ENCODE data around the gene C19orf67. TPM values are rescaled to one million over a fixed set of nuclear protein-coding genes. Genes with fewer than 3 reads are reported as not detected.

Gene C19orf67
- total RNA-seq, 6 experiments from 2014 or later: not detected

GRCh38 chr19:14107581-14108461 lies 22.2 kb upstream of the C19orf67 start:
- no peak for DNase-seq
- H3K4me3 Mint-ChIP-seq: no peak overlapping the region
- H3K9me3 Mint-ChIP-seq: no peaks in the 10 kb centered on the region
- H3K27ac Mint-ChIP-seq: peak overlapping the region; percentile 64; the same call in 1 of the 2 replicates
- H3K4me1 Mint-ChIP-seq (ENCODE audit: low read depth): peaks cover 3% of the 10 kb centered on the region
- TF ChIP-seq, protein P1, sequence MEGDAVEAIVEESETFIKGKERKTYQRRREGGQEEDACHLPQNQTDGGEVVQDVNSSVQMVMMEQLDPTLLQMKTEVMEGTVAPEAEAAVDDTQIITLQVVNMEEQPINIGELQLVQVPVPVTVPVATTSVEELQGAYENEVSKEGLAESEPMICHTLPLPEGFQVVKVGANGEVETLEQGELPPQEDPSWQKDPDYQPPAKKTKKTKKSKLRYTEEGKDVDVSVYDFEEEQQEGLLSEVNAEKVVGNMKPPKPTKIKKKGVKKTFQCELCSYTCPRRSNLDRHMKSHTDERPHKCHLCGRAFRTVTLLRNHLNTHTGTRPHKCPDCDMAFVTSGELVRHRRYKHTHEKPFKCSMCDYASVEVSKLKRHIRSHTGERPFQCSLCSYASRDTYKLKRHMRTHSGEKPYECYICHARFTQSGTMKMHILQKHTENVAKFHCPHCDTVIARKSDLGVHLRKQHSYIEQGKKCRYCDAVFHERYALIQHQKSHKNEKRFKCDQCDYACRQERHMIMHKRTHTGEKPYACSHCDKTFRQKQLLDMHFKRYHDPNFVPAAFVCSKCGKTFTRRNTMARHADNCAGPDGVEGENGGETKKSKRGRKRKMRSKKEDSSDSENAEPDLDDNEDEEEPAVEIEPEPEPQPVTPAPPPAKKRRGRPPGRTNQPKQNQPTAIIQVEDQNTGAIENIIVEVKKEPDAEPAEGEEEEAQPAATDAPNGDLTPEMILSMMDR (IDR thresholded peaks at IDR 0.05): no peak
- H3K36me3 Mint-ChIP-seq (ENCODE audit: low read depth): peaks cover 4% of the 10 kb centered on the region; the same call in 1 of the 2 replicates
- H3K27me3 Mint-ChIP-seq (ENCODE audit: insufficient read depth): no peaks in the 10 kb centered on the region; the same call in 1 of the 2 replicates

DNA sequence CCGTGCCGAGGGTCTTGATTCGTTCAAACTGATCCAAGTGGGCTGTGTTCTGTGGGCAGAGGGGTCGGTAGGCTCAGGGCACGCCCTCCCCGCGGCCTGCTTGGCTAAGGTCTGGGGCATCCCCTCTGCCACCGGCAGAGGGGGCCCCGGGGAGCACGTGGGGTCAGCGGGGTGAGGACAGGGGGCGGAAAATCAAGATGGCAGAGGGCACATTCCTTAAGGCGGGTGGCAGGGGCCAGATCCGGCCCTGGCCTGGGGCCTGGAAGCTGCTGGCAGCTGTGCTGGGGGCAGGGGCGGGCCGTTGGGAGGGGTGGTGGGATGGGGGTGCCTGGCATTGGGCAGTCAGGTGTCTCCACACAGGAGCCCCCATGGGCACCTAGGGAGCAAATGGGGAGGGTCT lies 21.3 kb upstream of the C19orf67 start:
- DNase-seq: no peak
- H3K9me3 Mint-ChIP-seq: no peaks in the 10 kb centered on the region
- no peak overlapping the region for H3K4me3 Mint-ChIP-seq
- no peak overlapping the region for H3K27ac Mint-ChIP-seq
- TF ChIP-seq, protein P1 (IDR thresholded peaks at IDR 0.05): no peak
- H3K36me3 Mint-ChIP-seq (ENCODE audit: low read depth): peaks cover 4% of the 10 kb centered on the region; the same call in 1 of the 2 replicates
- H3K4me1 Mint-ChIP-seq (ENCODE audit: low read depth): no peaks in the 10 kb centered on the region
- no peaks in the 10 kb centered on the region; the same call in 1 of the 2 replicates for H3K27me3 Mint-ChIP-seq (ENCODE audit: insufficient read depth)

GRCh38 chr19:14105680-14106079 lies 20.1 kb upstream of the C19orf67 start:
- TF ChIP-seq, protein P1 (IDR thresholded peaks at IDR 0.05): no peak
- Mint-ChIP-seq H3K27me3 (ENCODE audit: insufficient read depth) (no peaks in the 10 kb centered on the region; the same call in 1 of the 2 replicates), H3K27ac (no peak overlapping the region), H3K4me1 (ENCODE audit: low read depth) (no peaks in the 10 kb centered on the region), H3K4me3 (no peak overlapping the region), H3K9me3 (no peaks in the 10 kb centered on the region), H3K36me3 (ENCODE audit: low read depth) (peaks cover 8% of the 10 kb centered on the region; the same call in 1 of the 2 replicates)
- no peak for DNase-seq

GRCh38 chr19:14103310-14103709 lies 17.7 kb upstream of the C19orf67 start:
- TF ChIP-seq, protein P1 (IDR thresholded peaks at IDR 0.05): no peak
- Mint-ChIP-seq H3K4me3 (no peak overlapping the region), H3K9me3 (no peaks in the 10 kb centered on the region), H3K27me3 (ENCODE audit: insufficient read depth) (no peaks in the 10 kb centered on the region; the same call in 1 of the 2 replicates), H3K36me3 (ENCODE audit: low read depth) (peaks cover 8% of the 10 kb centered on the region; the same call in 1 of the 2 replicates), H3K4me1 (ENCODE audit: low read depth) (no peaks in the 10 kb centered on the region), H3K27ac (no peak overlapping the region)
- DNase-seq: no peak

GRCh38 chr19:14102756-14103155 lies 17.2 kb upstream of the C19orf67 start:
- no peaks in the 10 kb centered on the region for H3K27me3 Mint-ChIP-seq (ENCODE audit: insufficient read depth)

More at GRCh38 chr19:14102756-14103155, 17.2 kb upstream of the C19orf67 start:
- Mint-ChIP-seq H3K27ac (no peak overlapping the region), H3K36me3 (ENCODE audit: low read depth) (peaks cover 8% of the 10 kb centered on the region; the same call in 1 of the 2 replicates), H3K4me1 (ENCODE audit: low read depth) (no peaks in the 10 kb centered on the region), H3K9me3 (no peaks in the 10 kb centered on the region), H3K4me3 (no peak overlapping the region)
- DNase-seq: no peak
- TF ChIP-seq, protein P1 (IDR thresholded peaks at IDR 0.05): no peak

Measured in HFFc6 (cell line).